Esophagus squamous epithelium (tissue), 5 donors: Measurements from ENCODE around the gene BRSK2. TPM values are rescaled to one million over a fixed set of nuclear protein-coding genes. Genes with fewer than 3 reads are reported as not detected.

Experiments
- DNase-seq: peaks from one replicate; lab custom pipeline; 2025; lab: John Stamatoyannopoulos, UW
- H3K27ac ChIP-seq, 4 donors: fragments of 200-600 bp; sonication (generic); one replicate each; pipeline ENCODE4 v1.5.1; 2016 to 2019; ENCODE audit warnings: mild to moderate bottlenecking in 1 of 4
- H3K27me3 ChIP-seq, 4 donors: fragments of 200-600 bp; sonication (generic); 1 replicate in 3 of 4; 2 replicates in 1 of 4; pipeline versions ENCODE4 v1.5.1 to v1.6.0; 2017 to 2021; ENCODE audit warnings: antibody characterized with exemption in 1 of 4
- H3K36me3 ChIP-seq, 3 donors: fragments of 200-600 bp; sonication (generic); one replicate each; pipeline ENCODE4 v1.5.1; 2016 to 2019
- H3K4me1 ChIP-seq, 3 donors: fragments of 200-600 bp; sonication (generic); one replicate each; pipeline ENCODE4 v1.5.1; 2017 to 2019
- H3K4me3 ChIP-seq, 4 donors: fragments of 200-600 bp; sonication (generic); 1 replicate in 3 of 4; 2 replicates in 1 of 4; pipeline ENCODE4 v1.5.1; 2016 to 2019; ENCODE audit warnings: mild to moderate bottlenecking in 2 of 4, moderate library complexity in 1 of 4
- H3K9me3 ChIP-seq, 3 donors: fragments of 200-600 bp; sonication (generic); one replicate each; pipeline ENCODE4 v1.5.1; 2016 to 2019
- POLR2A ChIP-seq, 4 donors: fragments of 450-650 bp; IDR thresholded peaks; one replicate each; pipeline ENCODE4 v1.6.1; 2017; ENCODE audit warnings: antibody characterized with exemption in 4 of 4, mild to moderate bottlenecking in 4 of 4, moderate library complexity in 3 of 4
- WGBS, 2 donors: methylation state at CpG; one replicate each; pipeline ENCODE4 v1.1.5; 2018; 5-methylcytosine and 5-hydroxymethylcytosine counted together
- intact Hi-C: fragments of 100-400 bp; cut with DNase I; formaldehyde crosslinking; loops from one replicate; pipeline ENCODE4 v1.15.0; 2022
- total RNA-seq, 4 donors: library from RNA; depleted of rRNA; stranded (reverse); fragments of >200 nt; gene quantifications; one replicate each; pipeline ENCODE4 v1.1.0, GENCODE V29; 2016
- TF ChIP-seq, protein P1 (sequence below), 6 experiments: fragments of 450-650 bp in 4 of 6; fragments of 200-600 bp in 2 of 6; sonication (generic) in 2 of 6; IDR thresholded peaks; one replicate each; pipeline ENCODE4 v1.5.1; 2016 to 2019; ENCODE audit warnings: antibody characterized with exemption in 6 of 6, mild to moderate bottlenecking in 4 of 6, moderate library complexity in 4 of 6
- donor health status: DM: yes; HTN: yes; CAD: no.

The BRSK2 gene
- total RNA-seq, 4 donors from 2014 or later = 0.23 to 1.3 (median 0.35) TPM; not detected in 1

- peak overlapping the region; percentile 10 to 58 (median 36) for H3K4me3 ChIP-seq
- WGBS, 2 donors = 32 to 40% methylated on average over 1 to 5 of the region's 44 CpGs
- intact Hi-C loops = no loop called here
- no peak for DNase-seq
- peaks cover 0 to 13% (median 0%) of the 10 kb centered on the region in 3 donors for H3K36me3 ChIP-seq
- H3K27ac ChIP-seq = peak overlapping the region; percentile 77 to 90 (median 87)
- TF ChIP-seq, protein P1, sequence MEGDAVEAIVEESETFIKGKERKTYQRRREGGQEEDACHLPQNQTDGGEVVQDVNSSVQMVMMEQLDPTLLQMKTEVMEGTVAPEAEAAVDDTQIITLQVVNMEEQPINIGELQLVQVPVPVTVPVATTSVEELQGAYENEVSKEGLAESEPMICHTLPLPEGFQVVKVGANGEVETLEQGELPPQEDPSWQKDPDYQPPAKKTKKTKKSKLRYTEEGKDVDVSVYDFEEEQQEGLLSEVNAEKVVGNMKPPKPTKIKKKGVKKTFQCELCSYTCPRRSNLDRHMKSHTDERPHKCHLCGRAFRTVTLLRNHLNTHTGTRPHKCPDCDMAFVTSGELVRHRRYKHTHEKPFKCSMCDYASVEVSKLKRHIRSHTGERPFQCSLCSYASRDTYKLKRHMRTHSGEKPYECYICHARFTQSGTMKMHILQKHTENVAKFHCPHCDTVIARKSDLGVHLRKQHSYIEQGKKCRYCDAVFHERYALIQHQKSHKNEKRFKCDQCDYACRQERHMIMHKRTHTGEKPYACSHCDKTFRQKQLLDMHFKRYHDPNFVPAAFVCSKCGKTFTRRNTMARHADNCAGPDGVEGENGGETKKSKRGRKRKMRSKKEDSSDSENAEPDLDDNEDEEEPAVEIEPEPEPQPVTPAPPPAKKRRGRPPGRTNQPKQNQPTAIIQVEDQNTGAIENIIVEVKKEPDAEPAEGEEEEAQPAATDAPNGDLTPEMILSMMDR (IDR thresholded peaks at IDR 0.05) = no peak
- no peak for TF ChIP-seq POLR2A (IDR thresholded peaks at IDR 0.05)
- H3K9me3 ChIP-seq = no peaks in the 10 kb centered on the region
- H3K4me1 ChIP-seq = peaks cover 0 to 44% (median 14%) of the 10 kb centered on the region in 3 donors
- H3K27me3 ChIP-seq = peaks cover 0 to 31% (median 3%) of the 10 kb centered on the region in 4 donors
These were observed 70.8 kb downstream of the BRSK2 start for GRCh38 chr11:1460396-1460985.

DNA sequence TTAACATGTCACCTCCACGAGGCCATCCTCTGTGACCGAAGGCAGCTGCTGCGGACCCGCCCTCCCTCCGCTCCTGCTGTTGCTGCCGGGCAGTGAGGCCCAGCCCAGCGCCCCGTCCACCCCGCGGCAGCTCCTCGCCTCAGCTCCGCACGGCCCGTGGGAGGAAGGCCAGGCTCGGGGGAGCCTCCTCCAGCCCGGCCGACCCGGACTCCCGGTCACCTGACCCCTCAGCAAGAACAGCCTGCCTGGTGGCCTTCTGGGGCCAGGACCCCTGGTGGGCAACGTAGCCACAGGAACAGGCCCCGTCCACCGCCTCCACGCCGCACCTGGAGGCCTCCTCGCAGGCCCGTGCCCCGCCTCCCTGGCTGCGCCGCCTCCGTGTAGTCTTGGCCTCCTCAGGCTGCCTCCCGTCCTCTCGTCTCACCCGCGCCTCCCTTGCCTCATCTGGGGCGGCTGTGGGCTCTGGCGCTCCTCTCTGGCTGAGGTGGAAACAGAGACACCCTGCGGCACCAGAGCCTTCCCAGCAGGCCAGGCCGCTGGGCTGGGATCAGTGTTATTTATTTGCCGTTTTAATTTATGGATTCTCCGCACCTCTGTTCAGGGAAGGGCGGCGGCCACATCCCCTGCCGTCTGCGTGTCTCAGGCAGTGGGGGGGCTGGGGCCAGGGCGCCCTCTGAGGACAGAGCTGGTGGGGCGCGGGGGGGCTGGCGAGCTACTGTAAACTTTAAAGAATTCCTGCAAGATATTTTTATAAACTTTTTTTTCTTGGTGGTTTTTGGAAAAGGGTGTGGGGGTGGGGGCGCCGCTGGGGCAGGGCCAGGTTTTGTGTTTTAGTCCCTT lies 71.5 kb downstream of the BRSK2 start:
- Histone ChIP-seq H3K4me1 (peaks cover 0 to 44% (median 14%) of the 10 kb centered on the region in 3 donors), H3K27me3 (peaks cover 0 to 31% (median 3%) of the 10 kb centered on the region in 4 donors), H3K9me3 (no peaks in the 10 kb centered on the region), H3K27ac (peak overlapping the region; percentile 77 to 90 (median 84)), H3K36me3 (peaks cover 0 to 20% (median 0%) of the 10 kb centered on the region in 3 donors), H3K4me3 (peak overlapping the region; percentile 10 to 58 (median 32))
- no peak for DNase-seq
- intact Hi-C loops = no loop called here
- TF ChIP-seq POLR2A (IDR thresholded peaks at IDR 0.05) = no peak
- TF ChIP-seq, protein P1 (IDR thresholded peaks at IDR 0.05) = no peak
- 45 to 62% methylated on average over 8 to 13 of the region's 50 CpGs for WGBS, 2 donors

DNA sequence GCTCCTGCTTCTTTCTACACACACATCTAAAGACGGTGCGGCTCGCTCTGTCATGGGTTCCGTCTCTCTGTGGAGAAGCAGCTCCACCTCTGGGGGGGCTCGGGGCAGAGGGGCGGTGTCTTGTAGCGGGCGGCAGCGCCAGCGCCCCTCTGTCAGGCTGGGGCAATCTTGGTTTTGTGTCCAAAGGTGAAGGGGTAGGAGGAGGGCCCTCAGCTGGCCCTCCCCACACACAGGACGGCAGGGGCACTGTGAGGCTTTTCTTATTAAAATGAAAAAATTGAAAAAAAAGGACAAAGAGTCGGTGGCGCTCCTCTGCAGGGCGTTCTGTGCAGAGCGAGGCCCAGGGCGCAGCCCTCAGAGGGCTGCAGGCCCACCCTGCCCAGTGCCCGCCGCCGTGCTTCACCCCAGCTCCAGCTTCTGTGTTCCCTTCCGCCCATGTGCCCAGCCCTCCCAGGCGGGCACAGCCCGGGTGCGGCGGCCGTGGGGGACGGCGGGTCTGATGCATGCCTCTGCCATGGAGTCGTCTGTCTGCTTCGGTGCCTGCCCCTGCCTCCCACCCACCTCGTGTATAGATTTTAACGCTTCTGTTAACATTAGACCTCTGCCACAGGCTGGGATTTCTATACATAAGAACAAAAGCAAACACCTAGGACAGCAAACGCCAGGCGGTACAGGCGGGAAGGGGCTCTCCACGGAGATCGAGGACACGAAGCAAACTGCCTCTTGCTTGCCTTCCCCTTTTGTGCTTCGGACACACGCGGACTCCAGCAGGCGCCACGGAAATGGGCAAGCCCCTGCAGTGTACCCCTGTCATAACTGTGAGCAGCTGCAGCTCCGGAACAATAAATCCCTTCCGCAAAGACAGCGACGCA lies 72.3 kb downstream of the BRSK2 start:
- Histone ChIP-seq H3K27ac (peak overlapping the region; percentile 77 to 90 (median 84)), H3K4me3 (no peak overlapping the region), H3K27me3 (peaks cover 0 to 31% (median 3%) of the 10 kb centered on the region in 4 donors), H3K36me3 (peaks cover 0 to 29% (median 0%) of the 10 kb centered on the region in 3 donors), H3K4me1 (peaks cover 0 to 44% (median 14%) of the 10 kb centered on the region in 3 donors), H3K9me3 (no peaks in the 10 kb centered on the region)
- no peak for DNase-seq
- intact Hi-C loops = no loop called here
- 63 to 77% methylated on average over 22 of the region's 46 CpGs for WGBS, 2 donors
- TF ChIP-seq, protein P1 (IDR thresholded peaks at IDR 0.05) = no peak
- no peak for TF ChIP-seq POLR2A (IDR thresholded peaks at IDR 0.05)

- no peak overlapping the region for H3K4me3 ChIP-seq
- DNase-seq = no peak
- peaks cover 0 to 44% (median 14%) of the 10 kb centered on the region in 3 donors for H3K4me1 ChIP-seq
- peak overlapping the region in 3 of 4 donors; percentile 15 to 90 (median 82) for H3K27ac ChIP-seq
- intact Hi-C loops = no loop called here
- H3K36me3 ChIP-seq = peaks cover 0 to 33% (median 0%) of the 10 kb centered on the region in 3 donors
- H3K27me3 ChIP-seq = peaks cover 0 to 31% (median 3%) of the 10 kb centered on the region in 4 donors
- TF ChIP-seq, protein P1 (IDR thresholded peaks at IDR 0.05) = no peak
- TF ChIP-seq POLR2A (IDR thresholded peaks at IDR 0.05) = no peak
- H3K9me3 ChIP-seq = no peaks in the 10 kb centered on the region
- no CpG with 5 or more reads among the region's 13 CpGs for WGBS, 2 donors
These were observed 72.9 kb downstream of the BRSK2 start for GRCh38 chr11:1462698-1462975.
